HG03469 (cell line): ENCODE results near the gene FAM209A.
"Not testable (repeated sequence)": the region's sequence is repeated elsewhere in the genome, so short reads cannot be mapped to it uniquely, and the experiment has no call there.

Experiments used
- ATAC-seq: cut with Tn5 transposase; IDR thresholded peaks from one replicate; pipeline ENCODE4 v1.9.1; 2021; ENCODE audit warnings: mild to moderate bottlenecking, moderate library complexity, moderate number of reproducible peaks; ENCODE audit not compliant: unreplicated experiment

The FAM209A gene

GRCh38 chr20:56537997-56538396 is 13.5 kb downstream of the FAM209A start:
- ATAC-seq = no peak

DNA sequence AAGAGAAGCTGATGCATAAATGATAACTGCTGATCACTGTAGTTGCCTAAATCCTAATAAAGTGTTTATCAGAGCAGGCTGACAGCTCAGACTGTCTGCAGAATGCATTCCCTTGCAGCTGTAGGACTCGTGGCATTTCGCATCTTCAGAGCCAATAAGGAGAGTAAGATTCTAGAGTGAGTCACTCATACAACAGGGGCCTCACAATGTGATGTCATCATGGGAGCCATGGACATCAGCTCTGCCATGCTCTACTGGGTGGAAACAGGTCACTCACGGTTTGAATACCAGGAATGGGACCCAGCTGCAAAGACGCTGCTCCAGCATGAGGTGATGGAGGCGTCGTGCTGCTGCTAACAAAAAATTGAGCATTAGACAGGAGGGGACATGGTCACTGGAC is 15.9 kb downstream of the FAM209A start:
- ATAC-seq = no peak

- no peak for ATAC-seq
Measured at GRCh38 chr20:56542489-56543030, 18.0 kb downstream of the FAM209A start.

- no peak for ATAC-seq
Measured at GRCh38 chr20:56551571-56551970, 27.0 kb downstream of the FAM209A start.

DNA sequence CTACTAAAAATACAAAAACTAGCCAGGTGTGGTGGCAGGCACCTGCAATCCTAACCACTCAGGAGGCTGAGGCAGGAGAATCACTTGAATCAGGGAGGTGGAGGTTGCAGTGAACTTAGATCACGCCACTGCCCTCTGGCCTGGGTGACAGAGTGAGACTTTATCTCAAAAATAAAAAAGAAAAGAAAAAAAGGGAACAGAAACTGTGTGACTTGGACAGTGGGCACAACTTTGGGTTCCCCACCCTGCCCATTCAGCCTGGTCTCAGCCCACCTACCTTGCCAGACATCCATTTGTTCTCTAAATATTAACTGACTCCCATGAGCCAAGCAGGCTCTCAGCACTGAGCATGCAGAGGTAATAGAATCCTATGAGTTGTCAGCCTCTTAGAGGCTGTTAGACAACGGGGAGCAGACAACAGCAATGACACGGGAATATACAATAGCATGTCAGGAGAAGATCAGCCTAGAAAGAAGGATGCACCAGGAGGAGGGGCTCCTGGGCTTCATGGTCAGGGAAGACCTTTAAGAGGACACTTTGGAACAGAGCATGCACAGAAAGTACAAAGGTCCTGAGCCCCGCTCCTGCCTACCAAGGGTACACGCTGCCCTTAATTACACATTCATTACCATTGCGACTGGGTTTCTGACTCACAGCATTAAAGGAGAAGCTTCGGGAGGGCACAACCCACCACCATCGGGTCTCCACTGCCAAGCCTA is 28.5 kb downstream of the FAM209A start:
- no peak for ATAC-seq

DNA sequence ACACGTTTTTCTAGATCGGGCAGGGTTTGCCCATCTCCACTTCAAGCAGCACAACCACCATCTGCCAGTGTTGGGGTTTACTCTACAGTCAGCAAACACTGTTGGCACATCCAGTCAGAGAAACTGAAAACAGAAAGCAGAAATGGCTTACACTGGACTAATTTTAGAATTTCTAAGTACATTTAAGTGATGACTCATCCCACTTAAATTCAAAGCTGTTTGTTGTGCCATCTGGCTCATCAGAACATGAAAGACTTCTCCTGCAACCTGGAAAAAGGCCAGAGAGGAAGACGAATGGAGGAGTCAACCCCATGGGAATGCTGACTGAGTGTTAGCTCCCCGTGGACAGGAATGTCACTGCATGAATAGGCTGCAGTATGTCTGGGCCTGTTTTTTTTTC is 30.3 kb downstream of the FAM209A start:
- peak; percentile 89 for ATAC-seq

- ATAC-seq = no peak
Measured at GRCh38 chr20:56558968-56559367, 34.4 kb downstream of the FAM209A start.

DNA sequence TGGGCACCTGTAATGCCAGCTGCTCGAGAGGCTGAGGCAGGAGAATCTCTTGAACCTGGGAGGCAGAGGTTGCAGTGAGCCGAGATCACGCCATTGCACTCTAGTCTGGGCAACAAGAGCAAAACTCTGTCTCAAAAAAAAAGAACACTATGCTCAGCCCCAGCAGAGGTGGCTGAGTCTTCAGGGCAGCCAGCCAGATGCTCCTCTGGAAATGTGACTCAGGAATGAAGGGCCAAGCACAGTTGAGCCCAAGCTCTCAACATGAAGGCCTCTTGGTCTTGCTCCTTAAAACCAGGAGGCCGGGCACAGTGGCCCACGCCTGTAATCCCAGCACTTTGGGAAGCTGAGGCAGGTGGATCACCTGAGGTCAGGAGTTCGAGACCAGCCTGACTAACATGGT is 40.0 kb downstream of the FAM209A start:
- not testable (repeated sequence) for ATAC-seq

- ATAC-seq = no peak
Measured at GRCh38 chr20:56565511-56565910, 41.0 kb downstream of the FAM209A start.

DNA sequence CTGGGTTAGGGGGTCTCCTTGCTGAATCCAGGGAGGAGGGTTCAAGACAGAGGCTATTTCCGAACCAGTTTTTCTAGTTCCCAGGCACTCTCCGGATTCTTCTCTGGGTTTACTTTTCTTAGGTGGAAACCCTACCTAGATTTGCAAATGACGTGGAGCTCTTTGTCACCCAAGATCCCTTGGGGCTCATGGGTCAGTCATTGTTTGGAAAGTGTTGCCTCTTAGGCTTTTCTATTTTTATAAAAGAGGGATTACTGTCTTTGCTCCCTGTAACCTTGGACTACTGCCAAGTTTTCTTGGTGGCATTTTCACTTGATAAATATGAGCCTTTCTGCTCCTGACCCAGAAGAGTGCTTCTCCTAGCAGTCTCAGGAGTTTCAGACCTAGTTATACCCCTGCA is 42.1 kb downstream of the FAM209A start:
- no peak for ATAC-seq

DNA sequence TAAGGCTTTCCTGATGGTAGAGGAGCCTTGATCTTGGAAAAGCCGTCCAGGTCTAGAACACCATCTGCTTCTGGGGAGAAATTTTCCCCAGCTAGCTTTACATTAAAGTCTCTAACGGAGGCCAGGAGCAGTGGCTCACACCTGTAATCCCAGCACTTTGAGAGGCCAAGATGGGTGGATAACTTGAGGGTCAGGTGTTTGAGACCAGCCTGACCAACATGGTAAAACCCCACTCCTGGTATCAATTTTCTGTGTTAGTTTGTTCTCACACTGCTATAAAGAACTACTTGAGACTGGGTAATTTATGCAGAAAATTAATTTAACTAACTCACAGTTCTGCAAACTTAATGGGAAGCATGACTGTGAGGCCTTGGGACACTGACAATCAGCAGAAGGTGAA is 46.3 kb downstream of the FAM209A start:
- no peak for ATAC-seq

GRCh38 chr20:56572172-56572571 is 47.6 kb downstream of the FAM209A start:
- no peak for ATAC-seq

DNA sequence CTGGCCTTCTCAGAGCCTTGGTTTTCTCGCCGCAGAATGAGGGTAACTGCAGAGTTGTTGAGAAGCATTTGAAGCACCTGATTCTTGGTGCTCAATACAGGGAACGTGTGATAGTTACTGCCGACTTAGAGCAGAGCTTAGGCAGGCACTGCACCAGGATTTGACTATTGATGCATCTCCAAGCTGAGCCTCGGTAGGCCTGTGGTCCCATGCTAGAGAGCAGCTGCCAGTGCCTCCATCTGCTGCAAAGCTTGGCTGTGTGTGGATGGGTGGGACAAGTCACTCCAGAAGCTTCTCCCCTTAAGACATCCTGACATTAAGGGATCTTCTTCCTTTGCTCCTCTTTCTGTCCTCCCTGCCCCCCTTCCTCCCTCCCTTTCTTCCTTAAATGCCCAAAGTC is 49.4 kb downstream of the FAM209A start:
- no peak for ATAC-seq

DNA sequence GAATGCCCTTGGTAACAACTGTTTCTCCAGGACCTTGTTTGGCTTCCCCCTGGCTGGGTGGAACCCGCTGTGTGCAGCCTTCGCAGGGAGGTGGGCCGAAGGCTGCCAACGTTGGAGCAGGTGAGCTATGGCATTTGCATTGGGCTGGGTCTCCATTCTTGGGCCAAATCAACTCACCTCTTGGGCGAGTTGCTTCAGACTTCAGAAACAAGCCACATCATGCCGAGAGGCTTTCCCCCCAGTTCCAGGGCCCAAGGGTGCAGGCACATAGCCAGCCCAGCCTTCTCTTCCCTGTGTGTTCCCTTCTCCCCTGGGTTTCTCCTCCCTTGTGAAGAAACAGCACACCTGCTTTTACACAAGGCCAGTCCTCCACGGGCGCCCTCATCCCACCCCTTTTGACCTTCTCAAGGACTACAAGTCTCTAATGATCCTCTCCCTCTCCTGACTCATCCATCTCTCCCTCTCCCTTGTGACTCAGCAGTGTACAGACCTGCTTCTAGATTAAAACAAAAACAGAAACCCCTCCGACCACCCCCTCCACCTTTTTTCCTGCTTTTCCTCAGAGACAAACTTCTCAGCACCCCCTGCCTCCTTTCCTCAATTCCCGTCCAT is 50.1 kb downstream of the FAM209A start:
- no peak for ATAC-seq

GRCh38 chr20:56575157-56575556 is 50.6 kb downstream of the FAM209A start:
- no peak for ATAC-seq
